Dendritic cell treated with granulocyte-macrophage colony-stimulating factor and Interleukin-4, amounts not matched to agents 40 ng/mL and 50 ng/mL, for 4 days (primary cell): Measurements from ENCODE around the gene EFHC2.
"Not testable (repeated sequence)": the region's sequence is repeated elsewhere in the genome, so short reads cannot be mapped to it uniquely, and the experiment has no call there.

ENCODE experiments used
- H3K27ac Mint-ChIP-seq: one replicate; pipeline ENCODE4 v1.8.0; 2022; ENCODE audit warnings: mild to moderate bottlenecking, mixed read lengths
- H3K27me3 Mint-ChIP-seq: one replicate; pipeline ENCODE4 v1.8.0; 2022; ENCODE audit warnings: mild to moderate bottlenecking, mixed read lengths
- H3K36me3 Mint-ChIP-seq: one replicate; pipeline ENCODE4 v1.8.0; 2022; ENCODE audit warnings: low read depth, mixed read lengths
- H3K4me1 Mint-ChIP-seq: one replicate; pipeline ENCODE4 v1.8.0; 2022; ENCODE audit warnings: low read depth, mixed read lengths
- H3K4me3 Mint-ChIP-seq: one replicate; pipeline ENCODE4 v1.8.0; 2022; ENCODE audit warnings: mild to moderate bottlenecking, moderate library complexity, mixed read lengths
- H3K9me3 Mint-ChIP-seq: one replicate; pipeline ENCODE4 v1.8.0; 2022; ENCODE audit warnings: mixed read lengths
- intact Hi-C: fragments of 100-400 bp; cut with micrococcal nuclease; formaldehyde crosslinking; loops from one replicate; pipeline ENCODE4 v1.15.0; 2022

EFHC2 gene

DNA sequence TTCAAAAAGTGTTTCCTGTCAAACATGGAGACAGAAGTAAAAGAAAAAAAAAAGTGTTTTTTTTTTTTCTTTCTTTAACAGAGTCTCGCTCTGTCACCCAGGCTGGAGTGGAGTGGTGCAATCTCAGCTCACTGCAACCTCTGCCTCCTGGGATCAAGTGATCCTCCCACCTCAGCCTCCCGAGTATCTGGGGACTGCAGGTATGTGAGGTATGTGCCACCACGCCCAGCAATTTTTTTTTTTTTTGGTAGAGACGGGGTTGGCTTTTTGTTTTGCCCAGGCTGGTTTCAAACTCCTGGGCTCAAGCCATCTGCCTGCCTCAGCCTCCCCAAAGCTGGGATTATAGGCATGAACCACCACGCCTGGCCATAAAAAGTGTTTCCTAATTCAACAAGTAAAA, 155.6 kb downstream of the EFHC2 start:
- H3K27me3 Mint-ChIP-seq, H3K4me3 Mint-ChIP-seq, intact Hi-C loops, H3K27ac Mint-ChIP-seq, H3K36me3 Mint-ChIP-seq, H3K9me3 Mint-ChIP-seq: not testable (repeated sequence)
- peaks cover 23% of the 10 kb centered on the region for H3K4me1 Mint-ChIP-seq

- peaks cover 9% of the 10 kb centered on the region for H3K4me1 Mint-ChIP-seq
- H3K27me3 Mint-ChIP-seq, result no peaks in the 10 kb centered on the region
- no peaks in the 10 kb centered on the region for H3K36me3 Mint-ChIP-seq
- intact Hi-C loops, result no loop called here
- no peaks in the 10 kb centered on the region for H3K9me3 Mint-ChIP-seq
- H3K4me3 Mint-ChIP-seq, result no peak overlapping the region
- H3K27ac Mint-ChIP-seq, result no peak overlapping the region
Measured at GRCh38 chrX:44183329-44183728, 160.1 kb downstream of the EFHC2 start.

DNA sequence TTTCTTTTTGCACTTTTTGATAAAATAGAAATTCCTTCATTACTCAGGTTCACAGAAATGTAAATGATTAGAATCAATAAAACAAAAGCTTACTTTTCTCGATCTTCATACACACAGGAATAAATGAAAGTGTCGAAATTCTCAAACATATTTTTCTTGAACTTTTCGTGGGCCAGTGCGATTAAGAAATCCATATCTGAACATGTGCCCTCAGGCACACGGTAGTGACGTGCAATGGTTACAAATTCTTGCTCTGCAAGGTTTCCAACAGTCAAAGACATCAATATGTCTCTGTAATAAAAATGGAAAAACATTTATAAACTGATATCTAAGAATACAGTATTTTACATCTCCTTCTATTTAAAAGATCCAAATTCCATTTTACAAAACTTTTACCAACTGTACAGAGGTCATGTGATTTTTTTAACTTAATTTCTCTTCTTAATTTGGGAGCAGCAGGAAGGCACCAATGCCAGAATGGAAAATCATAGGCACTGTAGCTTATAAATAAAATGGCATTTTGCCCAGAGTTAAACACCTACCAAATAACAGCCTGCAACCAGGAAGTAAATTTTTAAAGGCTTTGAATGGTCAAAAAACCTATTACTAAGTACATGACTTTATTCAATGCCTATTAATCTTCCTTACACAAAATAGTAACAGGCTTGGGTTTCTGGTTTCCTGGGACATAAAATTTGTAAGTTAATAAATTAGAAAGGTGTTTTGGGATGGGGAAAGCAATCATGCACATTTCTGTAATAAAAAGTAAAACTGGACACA, 165.0 kb downstream of the EFHC2 start:
- H3K27me3 Mint-ChIP-seq, result no peaks in the 10 kb centered on the region
- H3K36me3 Mint-ChIP-seq, result no peaks in the 10 kb centered on the region
- intact Hi-C loops, result no loop called here
- no peaks in the 10 kb centered on the region for H3K9me3 Mint-ChIP-seq
- H3K4me3 Mint-ChIP-seq, result no peak overlapping the region
- H3K27ac Mint-ChIP-seq, result no peak overlapping the region
- H3K4me1 Mint-ChIP-seq, result peaks cover 2% of the 10 kb centered on the region

GRCh38 chrX:44175455-44175854, 168.0 kb downstream of the EFHC2 start:
- Mint-ChIP-seq H3K27me3 (no peaks in the 10 kb centered on the region), H3K4me1 (no peaks in the 10 kb centered on the region), H3K27ac (no peak overlapping the region), H3K36me3 (no peaks in the 10 kb centered on the region), H3K4me3 (no peak overlapping the region), H3K9me3 (no peaks in the 10 kb centered on the region)
- intact Hi-C loops, result no loop called here

GRCh38 chrX:44174061-44174460, 169.4 kb downstream of the EFHC2 start:
- H3K4me1 Mint-ChIP-seq, result no peaks in the 10 kb centered on the region

DNA sequence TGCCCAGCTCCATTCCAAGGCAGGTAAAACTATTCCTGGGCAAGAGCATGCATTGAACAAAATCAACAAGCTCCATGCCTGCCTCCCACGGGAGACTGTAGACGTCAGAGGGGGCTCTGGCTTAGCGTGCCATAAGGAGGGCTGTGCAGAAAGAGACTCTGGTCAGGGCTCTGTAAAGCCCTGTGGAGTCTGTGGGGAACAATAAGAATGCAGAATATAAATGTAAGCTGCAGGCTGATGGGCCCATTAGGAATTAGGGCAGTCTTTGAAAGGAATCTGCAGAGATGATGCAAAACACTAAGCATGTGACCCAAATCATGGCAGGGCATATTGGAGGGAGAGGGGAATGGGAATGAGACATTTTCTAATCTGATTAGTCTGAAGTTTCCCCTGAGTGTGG, 170.3 kb downstream of the EFHC2 start:
- H3K36me3 Mint-ChIP-seq, result no peaks in the 10 kb centered on the region
- no peak overlapping the region for H3K4me3 Mint-ChIP-seq
- H3K4me1 Mint-ChIP-seq, result no peaks in the 10 kb centered on the region
- H3K27ac Mint-ChIP-seq, result no peak overlapping the region
- H3K9me3 Mint-ChIP-seq, result no peaks in the 10 kb centered on the region
- intact Hi-C loops, result no loop called here
- H3K27me3 Mint-ChIP-seq, result no peaks in the 10 kb centered on the region

More at GRCh38 chrX:44174061-44174460, 169.4 kb downstream of the EFHC2 start:
- no peak overlapping the region for H3K27ac Mint-ChIP-seq
- no peak overlapping the region for H3K4me3 Mint-ChIP-seq
- H3K9me3 Mint-ChIP-seq, result no peaks in the 10 kb centered on the region
- intact Hi-C loops, result no loop called here
- no peaks in the 10 kb centered on the region for H3K27me3 Mint-ChIP-seq
- no peaks in the 10 kb centered on the region for H3K36me3 Mint-ChIP-seq

DNA sequence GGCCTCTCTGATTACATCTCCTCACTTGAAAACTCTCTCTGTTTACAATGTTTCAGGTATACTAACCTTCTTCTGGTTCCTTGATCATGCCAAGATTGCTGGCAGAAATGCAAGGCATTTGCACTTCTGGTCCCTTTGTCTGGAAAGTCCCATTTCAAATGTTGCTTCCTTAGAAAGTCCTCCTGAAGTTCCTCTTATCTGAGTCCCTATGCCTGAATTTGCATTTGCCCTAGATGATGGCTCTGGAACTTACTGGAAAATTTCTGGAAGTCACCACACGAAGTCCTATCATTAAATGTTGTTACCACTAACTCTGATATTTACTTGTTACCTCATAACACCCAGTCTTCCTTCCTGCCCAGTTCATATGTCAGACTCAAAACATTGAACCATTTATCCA, 176.4 kb downstream of the EFHC2 start:
- Mint-ChIP-seq H3K4me1 (peaks cover 14% of the 10 kb centered on the region), H3K27ac (no peak overlapping the region), H3K9me3 (no peaks in the 10 kb centered on the region), H3K36me3 (no peaks in the 10 kb centered on the region), H3K4me3 (no peak overlapping the region), H3K27me3 (no peaks in the 10 kb centered on the region)
- intact Hi-C loops, result no loop called here

DNA sequence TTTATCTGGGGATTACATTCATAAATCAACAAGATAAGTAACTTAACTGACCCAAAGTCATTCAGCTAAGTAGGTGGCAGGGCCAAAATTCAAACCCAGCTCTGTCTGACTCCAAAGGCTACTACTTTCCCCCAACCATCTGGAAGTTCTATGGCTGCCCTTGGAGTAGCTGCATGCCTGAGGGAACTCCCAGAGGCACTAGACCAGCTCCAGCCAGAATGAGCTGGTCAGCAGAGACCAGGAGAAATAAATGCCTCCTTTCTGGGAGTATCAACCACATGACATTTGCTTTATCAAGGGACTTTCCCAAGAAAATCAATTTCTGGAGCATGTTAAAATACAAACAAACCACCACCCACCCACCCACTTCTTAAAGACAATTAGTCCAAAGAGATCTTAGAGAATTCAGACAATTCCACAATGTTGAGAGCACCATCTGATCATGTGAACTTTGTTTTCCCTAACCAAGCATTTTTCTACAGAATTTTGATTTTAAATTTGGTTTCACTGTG, 180.5 kb downstream of the EFHC2 start:
- Mint-ChIP-seq H3K4me3 (no peak overlapping the region), H3K27ac (no peak overlapping the region), H3K4me1 (peaks cover 21% of the 10 kb centered on the region), H3K36me3 (no peaks in the 10 kb centered on the region), H3K9me3 (no peaks in the 10 kb centered on the region), H3K27me3 (no peaks in the 10 kb centered on the region)
- intact Hi-C loops, result no loop called here

- Mint-ChIP-seq H3K9me3 (no peaks in the 10 kb centered on the region), H3K4me1 (peaks cover 35% of the 10 kb centered on the region), H3K27ac (no peak overlapping the region), H3K4me3 (no peak overlapping the region), H3K27me3 (no peaks in the 10 kb centered on the region), H3K36me3 (no peaks in the 10 kb centered on the region)
- intact Hi-C loops, result no loop called here
Measured at GRCh38 chrX:44157858-44158257, 185.6 kb downstream of the EFHC2 start.

- Mint-ChIP-seq H3K27me3 (no peaks in the 10 kb centered on the region), H3K4me1 (peaks cover 40% of the 10 kb centered on the region), H3K27ac (no peak overlapping the region), H3K9me3 (no peaks in the 10 kb centered on the region), H3K36me3 (no peaks in the 10 kb centered on the region), H3K4me3 (no peak overlapping the region)
- intact Hi-C loops, result no loop called here
Measured at GRCh38 chrX:44157283-44157682, 186.2 kb downstream of the EFHC2 start.

GRCh38 chrX:44156726-44157125, 186.7 kb downstream of the EFHC2 start:
- intact Hi-C loops, result no loop called here
- H3K4me3 Mint-ChIP-seq, result no peak overlapping the region
- H3K27ac Mint-ChIP-seq, result no peak overlapping the region
- no peaks in the 10 kb centered on the region for H3K9me3 Mint-ChIP-seq
- peaks cover 40% of the 10 kb centered on the region for H3K4me1 Mint-ChIP-seq
- H3K27me3 Mint-ChIP-seq, result no peaks in the 10 kb centered on the region
- H3K36me3 Mint-ChIP-seq, result no peaks in the 10 kb centered on the region

DNA sequence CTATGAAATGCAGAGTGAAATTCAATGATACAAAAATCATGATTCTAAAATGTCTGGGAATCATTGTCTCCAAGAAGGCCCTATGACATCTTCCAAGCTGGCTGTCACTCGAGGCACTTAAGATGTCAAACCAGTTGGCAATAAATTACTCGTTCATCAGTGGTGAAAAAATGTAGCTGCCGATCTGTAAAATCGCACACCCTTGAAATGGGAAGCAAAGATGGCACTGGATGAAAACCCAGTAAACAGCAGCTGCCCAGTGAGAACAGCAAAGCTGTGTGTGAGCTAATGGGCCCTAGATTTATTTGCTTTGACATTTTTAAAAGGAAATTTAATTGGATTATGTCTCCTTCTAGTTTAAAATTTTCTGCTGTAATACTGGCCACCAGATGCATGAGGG, 188.3 kb downstream of the EFHC2 start:
- Mint-ChIP-seq H3K9me3 (no peaks in the 10 kb centered on the region), H3K27ac (no peak overlapping the region), H3K4me1 (peaks cover 40% of the 10 kb centered on the region), H3K36me3 (no peaks in the 10 kb centered on the region), H3K27me3 (no peaks in the 10 kb centered on the region), H3K4me3 (no peak overlapping the region)
- intact Hi-C loops, result no loop called here

- intact Hi-C loops, result no loop called here
- Mint-ChIP-seq H3K4me1 (peaks cover 31% of the 10 kb centered on the region), H3K4me3 (no peak overlapping the region), H3K9me3 (no peaks in the 10 kb centered on the region), H3K36me3 (no peaks in the 10 kb centered on the region), H3K27me3 (no peaks in the 10 kb centered on the region), H3K27ac (no peak overlapping the region)
Measured at GRCh38 chrX:44152852-44153251, 190.6 kb downstream of the EFHC2 start.

- H3K9me3 Mint-ChIP-seq, result peaks cover 4% of the 10 kb centered on the region
- intact Hi-C loops, result no loop called here
- no peaks in the 10 kb centered on the region for H3K36me3 Mint-ChIP-seq
- H3K4me1 Mint-ChIP-seq, result no peaks in the 10 kb centered on the region
- H3K4me3 Mint-ChIP-seq, result no peak overlapping the region
- no peaks in the 10 kb centered on the region for H3K27me3 Mint-ChIP-seq
- no peak overlapping the region for H3K27ac Mint-ChIP-seq
Measured at GRCh38 chrX:44147130-44147529, 196.3 kb downstream of the EFHC2 start.
